Measurements from ENCODE around the gene E2F6. TPM values are rescaled to one million over a fixed set of nuclear protein-coding genes. Genes with fewer than 3 reads are reported as not detected.
A peak's percentile ranks its signal among the peaks of the same experiment; 100 is the strongest.

The E2F6 gene
- total and polyA plus RNA-seq, 2 of the 13 experiments (the other 11 are each of a cell fraction or from before 2014, with no cell fraction given), result 27.3 to 36.0 TPM

DNA sequence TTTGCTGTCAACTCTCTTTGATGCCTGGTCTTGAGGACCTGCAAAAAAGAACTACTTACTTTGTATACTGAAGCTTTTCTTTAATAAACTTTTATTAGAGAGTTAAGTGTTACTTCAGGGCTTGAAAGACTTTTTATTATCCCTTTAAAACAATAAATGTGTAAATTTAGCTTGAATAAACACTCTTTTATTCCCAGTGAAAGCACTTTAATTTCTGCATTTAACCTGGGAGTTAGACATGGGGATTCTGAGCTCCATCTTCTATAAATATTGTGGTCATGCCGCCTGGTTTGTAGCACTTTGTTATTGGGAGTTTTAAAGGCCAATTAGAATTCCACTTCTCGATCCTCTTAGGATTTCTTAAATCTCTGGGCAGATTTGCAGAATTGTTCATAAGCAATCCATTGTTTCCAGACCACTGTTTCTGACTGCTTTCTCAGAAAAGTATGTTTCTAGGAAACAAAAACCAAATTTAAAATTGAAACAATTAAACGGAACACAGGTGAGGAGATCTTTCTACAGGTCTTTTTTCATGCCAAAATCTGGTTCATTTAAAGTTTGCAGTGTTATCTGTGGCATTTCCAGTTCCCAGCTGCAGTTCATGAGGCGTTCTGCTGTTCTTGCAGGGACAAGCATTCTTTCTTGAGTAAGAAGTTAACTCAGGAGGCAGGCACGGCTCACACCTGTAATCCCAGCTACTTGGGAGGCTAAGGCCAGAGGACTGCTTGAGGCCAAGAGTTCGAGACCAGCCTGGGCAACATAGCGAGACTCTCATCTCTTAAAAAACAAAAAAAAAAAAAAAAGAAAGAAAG is 18.1 kb upstream of the E2F6 start:
- H3K27me3 ChIP-seq (ENCODE audit: control insufficient read depth in 1 of 2, insufficient read depth in 2 of 2, low read length in 2 of 2), result no peaks in the 10 kb centered on the region
- intact Hi-C loops (cut with micrococcal nuclease; ENCODE audit: unreplicated experiment), result loop anchor here (1.0 to 2.0 kb wide), 2 partner anchors 15 to 22 kb away; no protein-coding TSS in a partner anchor
- CTCF ChIA-PET (ENCODE audit: low intra/inter-chr PET ratio, low total read pairs), result interaction anchor here (1.2 to 1.6 kb wide), 2 partner anchors 55 to 99 kb away, joined by 3 to 4 read pairs; no protein-coding TSS in a partner anchor

More for the DNA sequence above, 18.1 kb upstream of the E2F6 start:
- Histone ChIP-seq H3K36me3 (replicated peaks in 1 of 2; ENCODE audit: control insufficient read depth in 1 of 2, insufficient read depth in 2 of 2, low read length in 2 of 2) (peaks cover 0 to 2% of the 10 kb centered on the region in 2 experiments; a peak in 1 of 5 replicates), H2AFZ (ENCODE audit: low read length) (no peak overlapping the region), H3K4me2 (ENCODE audit: low read depth, low read length) (peak overlapping the region; percentile 78), H3K27ac (ENCODE audit: extremely low read length, insufficient read depth, low read length) (peak overlapping the region; percentile 85), H3K79me2 (ENCODE audit: insufficient read depth, low read length) (peaks cover 61% of the 10 kb centered on the region), H3K9ac (ENCODE audit: insufficient read depth, low read depth, low read length) (peak overlapping the region; percentile 86), H3K4me3 (replicated peaks in 1 of 3; ENCODE audit: insufficient read depth in 1 of 3, low read depth in 2 of 3, low read length in 3 of 3) (peak overlapping the region; percentile 68 to 98 (median 86)), H3K9me3 (ENCODE audit: low read length) (no peaks in the 10 kb centered on the region), H3K4me1 (ENCODE audit: insufficient read depth, low read length) (peaks cover 82% of the 10 kb centered on the region), H4K20me1 (ENCODE audit: insufficient read depth, low read length) (no peaks in the 10 kb centered on the region)
- in situ Hi-C loops (cut with HindIII; ENCODE audit: extremely low pct_ligation_motif_present, low pct_unique_long_range_greater_than_20kb), result no loop called here
- ATAC-seq, result no peak
- WGBS (ENCODE audit: low lambda C conversion rate), result 48% methylated on average over 7 of the region's 7 CpGs
- POLR2A ChIA-PET, result interaction anchor here (1.1 to 7.2 kb wide), 8 partner anchors 14 to 100 kb away, joined by 3 to 102 read pairs (median 13); no protein-coding TSS in a partner anchor
- DNase-seq (ENCODE audit: low spot score), result no peak
- BruUV-seq (replicated peaks), result TSS peak; percentile 51
- TF ChIP-seq ZNF121 (CRISPR knock-in tag; IDR thresholded peaks at IDR 0.05) (0 out of 2 replicates have a peak, but pooled peaks have one; percentile 17), MED1 (CRISPR knock-in tag; IDR thresholded peaks at IDR 0.05) (peak; percentile 23; the same call in 1 of the 2 replicates), MAFK (conservative IDR thresholded peaks at IDR 0.05 in 1 of 2, IDR thresholded peaks at IDR 0.05 in 1 of 2; ENCODE audit: low read length in 2 of 2) (no peak), NFE2L2 (IDR thresholded peaks at IDR 0.05; ENCODE audit: low read length) (no peak), ELF4 (CRISPR knock-in tag; IDR thresholded peaks at IDR 0.05; ENCODE audit: borderline replicate concordance) (0 out of 2 replicates have a peak, but pooled peaks have one; percentile 33), BCL6 (CRISPR knock-in tag; IDR thresholded peaks at IDR 0.05) (peak; percentile 53), ZNF12 (CRISPR knock-in tag; IDR thresholded peaks at IDR 0.05) (no peak), ZMYM3 (CRISPR knock-in tag; IDR thresholded peaks at IDR 0.05) (peak; percentile 63), ZBTB43 (CRISPR knock-in tag; conservative IDR thresholded peaks at IDR 0.05) (0 out of 2 replicates have a peak, but pooled peaks have one; percentile 26), ZNF749 (CRISPR knock-in tag; IDR thresholded peaks at IDR 0.05; ENCODE audit: borderline replicate concordance) (0 out of 2 replicates have a peak, but pooled peaks have one; percentile 4), ZSCAN9 (CRISPR knock-in tag; IDR thresholded peaks at IDR 0.05; ENCODE audit: borderline replicate concordance) (no peak), ZMAT3 (CRISPR knock-in tag; conservative IDR thresholded peaks at IDR 0.05) (0 out of 2 replicates have a peak, but pooled peaks have one; percentile 36), ZFP82 (CRISPR knock-in tag; IDR thresholded peaks at IDR 0.05; ENCODE audit: borderline replicate concordance) (no peak), ZNF746 (CRISPR knock-in tag; IDR thresholded peaks at IDR 0.05) (0 out of 2 replicates have a peak, but pooled peaks have one; percentile 31), KDM1A (CRISPR knock-in tag; IDR thresholded peaks at IDR 0.05) (0 out of 2 replicates have a peak, but pooled peaks have one; percentile 41), NFIC (IDR thresholded peaks at IDR 0.05; ENCODE audit: low read length) (0 out of 2 replicates have a peak, but pooled peaks have one; percentile 30), HMGXB4 (CRISPR knock-in tag; IDR thresholded peaks at IDR 0.05; ENCODE audit: borderline replicate concordance in 1 of 2, low read depth in 1 of 2) (0 out of 4 replicates have a peak, but pooled peaks of 1 of the 2 experiments have one; percentile 2), SIX4 (CRISPR knock-in tag; IDR thresholded peaks at IDR 0.05) (no peak)
- TF ChIP-seq, protein P1, sequence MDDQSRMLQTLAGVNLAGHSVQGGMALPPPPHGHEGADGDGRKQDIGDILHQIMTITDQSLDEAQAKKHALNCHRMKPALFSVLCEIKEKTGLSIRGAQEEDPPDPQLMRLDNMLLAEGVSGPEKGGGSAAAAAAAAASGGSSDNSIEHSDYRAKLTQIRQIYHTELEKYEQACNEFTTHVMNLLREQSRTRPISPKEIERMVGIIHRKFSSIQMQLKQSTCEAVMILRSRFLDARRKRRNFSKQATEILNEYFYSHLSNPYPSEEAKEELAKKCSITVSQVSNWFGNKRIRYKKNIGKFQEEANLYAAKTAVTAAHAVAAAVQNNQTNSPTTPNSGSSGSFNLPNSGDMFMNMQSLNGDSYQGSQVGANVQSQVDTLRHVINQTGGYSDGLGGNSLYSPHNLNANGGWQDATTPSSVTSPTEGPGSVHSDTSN (CRISPR knock-in tag; IDR thresholded peaks at IDR 0.05; ENCODE audit: borderline replicate concordance), result no peak
- peak; percentile 34 for FAIRE-seq

Data from HepG2 (cell line).